NCI-H1092 (cell line): ENCODE results near the gene RGS3.

Experiments
- DNase-seq: peaks from one replicate; lab custom pipeline; 2025; lab: John Stamatoyannopoulos, UW

Gene RGS3

DNA sequence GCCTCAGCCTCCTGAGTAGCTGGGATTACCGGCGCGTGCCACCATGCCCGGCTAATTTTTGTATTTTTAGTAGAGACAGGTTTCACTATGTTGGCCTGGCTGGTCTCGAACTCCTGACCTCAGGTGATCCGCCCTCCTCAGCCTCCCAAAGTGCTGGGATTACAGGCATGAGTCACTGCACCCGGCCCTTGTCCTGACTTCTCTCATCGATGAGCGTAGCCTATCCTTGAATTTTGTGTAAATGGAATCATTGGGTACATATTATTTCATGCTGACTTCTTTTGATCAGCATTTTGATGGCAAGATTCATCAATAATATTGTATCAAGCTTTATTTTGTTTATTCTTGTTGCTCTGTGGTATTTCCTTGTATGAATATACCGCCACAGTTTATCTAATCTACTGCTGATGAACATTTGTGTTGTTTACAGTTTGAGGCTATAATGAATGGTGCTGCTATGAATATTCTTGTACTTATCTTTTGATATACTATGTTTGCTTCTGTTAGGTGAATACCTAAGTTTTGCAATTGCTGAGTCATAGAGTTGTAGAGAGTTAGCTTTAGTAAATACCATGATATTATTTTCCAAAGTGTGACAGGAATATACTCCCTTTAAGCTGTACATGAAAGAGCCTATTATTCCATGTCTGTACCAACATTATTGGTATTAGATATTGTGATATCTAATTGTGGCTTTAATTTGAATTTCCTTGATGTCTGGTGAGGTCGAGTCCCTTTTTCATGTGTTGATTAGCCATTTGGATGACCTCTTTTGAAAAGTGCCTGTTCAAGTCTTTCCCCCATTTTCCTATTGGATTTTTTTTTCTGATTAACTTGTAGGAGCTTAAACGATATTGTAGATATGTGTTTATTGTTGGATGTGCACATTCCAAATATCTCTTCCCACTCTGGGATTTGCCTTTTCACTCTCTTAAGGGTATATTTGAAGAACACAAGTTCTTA lies 107.5 kb downstream of the RGS3 start:
- no peak for DNase-seq

DNA sequence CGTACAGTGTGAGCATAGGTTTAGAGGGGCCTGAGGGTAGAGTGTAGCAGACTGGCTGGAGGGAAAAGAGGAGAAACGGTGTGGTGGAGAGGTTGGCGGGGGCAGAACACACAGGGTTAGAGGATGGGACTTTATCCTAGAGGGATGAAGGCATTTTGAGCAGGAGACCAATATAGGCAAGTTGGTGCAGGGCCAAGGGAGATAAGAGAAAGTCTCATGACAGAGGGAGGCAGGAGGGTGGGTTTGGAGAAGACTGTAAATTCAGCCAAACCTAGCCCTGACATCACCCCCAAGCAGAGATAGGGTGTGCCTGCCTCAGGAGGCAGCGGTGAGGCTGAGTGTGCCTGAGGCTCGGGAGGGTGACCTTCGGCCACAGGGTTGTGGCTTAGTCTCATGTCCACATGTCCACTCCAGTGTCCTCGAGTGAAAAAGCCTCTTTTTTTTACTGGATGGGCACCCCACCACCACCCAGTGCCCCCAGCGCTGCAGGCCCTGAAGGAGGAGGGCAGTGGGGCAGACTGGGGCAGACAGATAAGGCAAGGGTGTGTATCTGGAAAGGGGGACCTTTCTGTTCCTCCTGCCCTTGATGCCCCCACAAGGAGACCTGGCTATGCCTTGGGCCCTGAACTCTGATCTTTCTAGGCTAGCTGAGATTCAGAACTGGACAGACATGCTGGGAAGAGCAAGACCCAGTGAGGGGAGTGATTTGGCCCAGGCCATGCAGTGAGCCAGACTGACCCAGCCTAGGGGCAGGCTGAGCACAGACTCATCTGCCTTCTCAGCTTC lies 108.7 kb downstream of the RGS3 start:
- DNase-seq = no peak

DNA sequence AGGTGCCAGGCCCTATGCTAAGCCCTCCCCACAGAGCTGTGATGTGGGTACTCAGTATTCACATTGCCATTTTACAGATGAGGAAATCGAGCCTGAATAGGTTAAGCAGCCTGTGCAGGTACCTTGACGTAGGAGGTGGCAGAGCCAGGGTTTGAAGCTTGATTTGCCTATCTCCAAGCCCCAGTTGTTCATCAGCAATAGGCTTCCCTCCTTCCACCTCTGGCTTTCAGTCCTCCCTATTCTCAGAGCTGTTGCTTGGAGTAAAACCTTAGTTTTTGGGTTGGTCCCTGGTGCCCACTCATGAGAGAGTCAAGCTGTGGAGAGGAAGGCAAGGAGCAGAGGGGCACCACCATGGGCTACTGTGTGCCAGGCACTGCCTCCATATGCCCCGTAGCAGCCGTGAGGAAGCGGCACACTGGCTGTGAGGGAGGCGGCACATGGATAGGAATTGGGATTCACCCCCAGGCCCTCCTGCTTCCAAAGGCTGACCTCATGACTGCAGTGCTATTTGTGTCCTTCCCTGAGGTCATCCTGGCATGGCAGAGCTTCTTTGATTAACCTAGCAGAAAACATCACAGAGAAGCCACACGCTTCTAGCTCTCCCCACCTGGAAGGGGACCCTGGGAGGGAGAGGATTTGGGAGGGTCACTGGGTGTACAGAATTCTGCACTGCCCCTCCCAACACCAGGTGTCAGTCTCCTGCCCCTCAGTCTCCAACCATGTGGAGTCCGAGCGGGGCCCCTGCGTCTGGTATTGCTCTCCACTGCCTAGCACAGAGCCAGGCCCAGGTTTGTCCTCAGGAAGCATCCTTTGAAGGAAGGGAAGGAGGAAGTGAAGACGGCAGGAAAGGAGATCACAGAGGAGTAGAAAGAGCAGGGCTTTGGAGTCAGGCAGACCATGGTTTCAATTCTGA lies 109.8 kb downstream of the RGS3 start:
- no peak for DNase-seq

GRCh38 chr9:113573959-113574352 lies 110.4 kb downstream of the RGS3 start:
- DNase-seq = no peak

- no peak for DNase-seq
These were observed 111.1 kb downstream of the RGS3 start for GRCh38 chr9:113574441-113575262.

DNA sequence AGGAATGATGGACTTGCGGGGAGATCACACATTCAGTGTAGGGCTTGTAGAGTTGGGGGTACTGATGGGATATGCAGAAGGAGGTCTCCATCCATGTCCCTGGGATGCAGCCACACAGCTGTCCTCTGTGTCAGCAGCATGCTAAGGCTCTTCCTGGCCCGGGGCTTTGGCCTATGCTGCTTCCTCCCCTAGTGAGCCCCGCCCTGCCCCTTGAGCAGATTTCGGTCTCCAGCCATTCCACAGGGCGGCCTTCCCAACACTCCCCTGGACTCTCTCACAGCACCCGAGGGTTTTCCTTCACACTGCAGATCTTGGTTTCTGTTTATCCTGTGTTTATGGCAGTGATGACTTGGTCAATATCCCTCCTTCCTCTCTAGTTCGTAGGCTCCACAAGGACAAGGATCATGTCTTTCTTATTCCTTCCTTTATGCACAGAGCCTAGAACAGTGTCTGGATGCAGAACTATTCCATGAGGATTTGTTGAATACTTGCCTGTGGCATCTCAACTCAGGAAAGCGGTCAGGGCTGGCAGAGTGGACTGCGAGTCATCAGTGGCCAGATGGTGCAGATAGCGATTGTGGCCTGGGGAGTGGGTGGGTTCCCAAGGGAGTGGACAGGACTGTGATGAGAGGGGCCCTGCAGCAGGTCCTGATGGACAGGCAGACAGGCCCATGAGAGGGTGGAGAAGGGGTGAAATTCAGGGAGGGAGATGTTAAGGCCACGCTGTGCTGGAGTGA lies 114.2 kb downstream of the RGS3 start:
- no peak for DNase-seq

GRCh38 chr9:113578279-113578865 lies 114.8 kb downstream of the RGS3 start:
- no peak for DNase-seq

DNA sequence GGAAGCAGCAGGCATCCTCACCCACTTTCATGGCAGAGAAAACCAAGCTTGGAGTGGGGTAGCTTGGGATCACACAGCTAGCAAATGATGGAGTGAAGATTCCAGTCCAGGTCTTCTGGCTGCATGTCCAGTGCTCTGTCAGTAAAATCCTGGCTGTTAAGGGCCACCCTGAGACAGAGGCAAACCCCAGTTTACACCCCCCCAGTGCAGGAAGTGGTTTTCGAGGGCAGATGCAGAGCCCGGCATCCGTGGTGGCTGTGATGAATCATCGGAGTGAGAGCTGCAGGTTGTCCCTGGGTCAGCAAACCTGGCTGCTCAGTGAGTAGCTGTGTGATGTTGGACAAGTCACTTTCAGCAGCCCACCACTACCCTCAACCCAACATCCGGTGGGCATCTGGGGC lies 115.4 kb downstream of the RGS3 start:
- no peak for DNase-seq

- DNase-seq = no peak
These were observed 115.9 kb downstream of the RGS3 start for GRCh38 chr9:113579283-113580040.

GRCh38 chr9:113580041-113580953 lies 116.8 kb downstream of the RGS3 start:
- DNase-seq = peak; percentile 57

GRCh38 chr9:113580954-113581311 lies 117.4 kb downstream of the RGS3 start:
- no peak for DNase-seq

- DNase-seq = no peak
These were observed 118.6 kb downstream of the RGS3 start for GRCh38 chr9:113581865-113582697.

DNA sequence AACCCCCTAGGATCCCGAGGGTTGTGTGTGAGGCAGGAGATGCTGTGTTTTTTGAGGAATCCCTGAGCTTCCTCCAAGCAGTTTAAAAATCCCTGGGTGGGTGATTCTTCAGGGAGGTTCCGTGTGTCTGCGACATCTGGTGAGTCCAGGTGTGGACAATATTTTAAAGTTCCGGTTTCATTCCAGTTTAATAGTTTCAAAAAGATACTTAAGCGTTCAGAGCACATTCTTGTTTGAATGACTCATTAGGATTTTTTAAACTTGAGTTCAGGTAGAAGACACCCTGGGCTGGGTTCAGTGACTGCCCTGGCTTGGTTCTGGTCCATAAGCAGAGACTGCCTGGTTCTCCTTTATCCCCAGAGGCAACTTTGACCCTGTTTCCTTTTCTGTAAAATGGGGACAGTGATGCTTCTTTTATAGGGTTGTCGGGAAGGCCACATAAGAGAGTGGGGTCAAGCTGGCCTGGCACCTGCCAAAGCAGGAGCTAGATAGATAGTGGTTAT lies 119.2 kb downstream of the RGS3 start:
- DNase-seq = no peak

GRCh38 chr9:113583511-113584427 lies 120.2 kb downstream of the RGS3 start:
- DNase-seq = no peak

- DNase-seq = no peak
These were observed 121.0 kb downstream of the RGS3 start for GRCh38 chr9:113584428-113585084.

DNA sequence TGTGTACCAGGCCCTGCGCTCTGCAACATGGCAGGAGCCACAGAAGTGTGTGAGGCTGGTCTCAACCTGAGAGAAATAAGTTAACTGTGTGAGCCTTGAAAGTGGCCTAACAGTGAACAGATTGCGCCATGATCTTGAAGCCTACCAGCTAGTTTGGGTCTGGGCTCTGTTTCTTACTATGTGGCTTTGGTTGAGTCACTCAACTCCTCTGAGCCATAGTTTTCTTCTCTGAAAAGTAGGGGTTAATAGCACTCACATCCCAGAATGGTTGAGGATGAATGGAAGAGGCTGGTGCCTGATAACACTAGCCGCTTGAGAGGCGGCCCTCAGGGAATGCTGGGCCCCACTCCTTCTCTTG lies 121.5 kb downstream of the RGS3 start:
- no peak for DNase-seq
